ENCODE results near the gene ABCC3. TPM values are rescaled to one million over a fixed set of nuclear protein-coding genes. Genes with fewer than 3 reads are reported as not detected.

The ABCC3 gene
- total and polyA plus RNA-seq, 2 donors (not counting 3 experiments of a cell fraction or from before 2014, with no cell fraction given): 1.1 to 2.6 TPM

GRCh38 chr17:50631195-50631907, 3.3 kb upstream of the ABCC3 start:
- no peaks in the 10 kb centered on the region for H4K20me1 ChIP-seq (replicated peaks; ENCODE audit: control insufficient read depth, extremely low read depth, insufficient read depth, low read length)
- no peaks in the 10 kb centered on the region for H3K9me3 ChIP-seq (replicated peaks; ENCODE audit: control insufficient read depth, insufficient read depth, low read length)
- DNase-seq (ENCODE audit: low read depth, low spot score): no peak
- H3K4me1 ChIP-seq (ENCODE audit: control insufficient read depth, extremely low read depth, insufficient read depth, low read length): peaks cover 21% of the 10 kb centered on the region
- H3K4me2 ChIP-seq (ENCODE audit: insufficient read depth, low read length): no peak overlapping the region
- FAIRE-seq: no peak
- intact Hi-C loops (cut with micrococcal nuclease) (no loop called here), dilution Hi-C loops (cut with MboI; ENCODE audit: extremely low pct_ligation_motif_present, low sequenced_read_pairs) (no loop called here)
- H2AFZ ChIP-seq (ENCODE audit: low read depth, low read length): no peak overlapping the region
- BruUV-seq (replicated peaks): no TSS peak
- ChIA-PET POLR2A (no interaction called here), CTCF (interaction anchor here (1.0 to 10.3 kb wide), 17 partner anchors 7 to 87 kb away, joined by 3 to 398 read pairs (median 6); partner anchors contain the start of gene SPATA20)
- no peak for TF ChIP-seq MAX (IDR thresholded peaks at IDR 0.05; ENCODE audit: insufficient read depth, insufficient read length)
- no peak for TF ChIP-seq MYC (IDR thresholded peaks at IDR 0.05; ENCODE audit: low read depth, low read length)
- no peak for TF ChIP-seq JUN (IDR thresholded peaks at IDR 0.05; ENCODE audit: borderline replicate concordance, insufficient read depth, insufficient read length, low read depth)
- no peak for TF ChIP-seq CTCF (IDR thresholded peaks at IDR 0.05; ENCODE audit: extremely low read depth in 1 of 2, insufficient read depth in 1 of 2, low read depth in 1 of 2, low read length in 2 of 2)
- TF ChIP-seq POLR2AphosphoS5 (IDR thresholded peaks at IDR 0.05; ENCODE audit: insufficient read depth, low read depth, low read length): no peak
- no peak for TF ChIP-seq GATA2 (IDR thresholded peaks at IDR 0.05; ENCODE audit: insufficient read depth, insufficient read length, low read depth, low read length)
- no peak for TF ChIP-seq EZH2 (IDR thresholded peaks at IDR 0.05; ENCODE audit: borderline replicate concordance, low read depth, low read length, severe bottlenecking)
- TF ChIP-seq POLR2A (IDR thresholded peaks at IDR 0.05; ENCODE audit: low read depth, low read length): no peak
- TF ChIP-seq FOS (IDR thresholded peaks at IDR 0.05; ENCODE audit: borderline replicate concordance, insufficient read depth, low read length): no peak
- H3K36me3 ChIP-seq (ENCODE audit: control insufficient read depth in 2 of 2, extremely low read depth in 1 of 2, insufficient read depth in 2 of 2, low read length in 2 of 2): no peaks in the 10 kb centered on the region
- H3K4me3 ChIP-seq (replicated peaks in 1 of 3; ENCODE audit: insufficient read depth in 1 of 3, low read depth in 1 of 3, low read length in 3 of 3): no peak overlapping the region
- H3K27ac ChIP-seq (ENCODE audit: insufficient read depth, low read depth, low read length): no peak overlapping the region
- no peaks in the 10 kb centered on the region for H3K9me1 ChIP-seq (replicated peaks; ENCODE audit: control insufficient read depth, extremely low read depth, insufficient read depth, low read length)
- H3K79me2 ChIP-seq (ENCODE audit: control insufficient read depth, insufficient read depth, low read length): no peaks in the 10 kb centered on the region
- peaks cover 0 to 5% of the 10 kb centered on the region in 2 experiments for H3K27me3 ChIP-seq (ENCODE audit: control insufficient read depth in 2 of 2, insufficient read depth in 2 of 2, low read length in 2 of 2)
- no peak overlapping the region for H3K9ac ChIP-seq (replicated peaks; ENCODE audit: extremely low read depth, insufficient read depth, low read length)

Data from endothelial cell of umbilical vein (primary cell).